HG02642 (cell line): ENCODE data around the gene VAT1.
"Not testable (repeated sequence)": the region's sequence is repeated elsewhere in the genome, so short reads cannot be mapped to it uniquely, and the experiment has no call there.

Experiments
- ATAC-seq: cut with Tn5 transposase; IDR thresholded peaks from one replicate; pipeline ENCODE4 v1.9.1; 2021; ENCODE audit warnings: mild to moderate bottlenecking; ENCODE audit not compliant: unreplicated experiment, poor library complexity

The VAT1 gene

GRCh38 chr17:43011728-43012472 lies 10.3 kb downstream of the VAT1 start:
- ATAC-seq: no peak

GRCh38 chr17:43010667-43011308 lies 11.4 kb downstream of the VAT1 start:
- no peak for ATAC-seq

GRCh38 chr17:43006639-43007551 lies 15.3 kb downstream of the VAT1 start, which contains the start of gene IFI35:
IFI35 (plus strand) TSS chr17:43006784; CDS start chr17:43006948, 164 bp downstream.
- peak; percentile 88 for ATAC-seq

GRCh38 chr17:43003542-43004172 lies 18.5 kb downstream of the VAT1 start:
- ATAC-seq: no peak

- not testable (repeated sequence) for ATAC-seq
Measured at GRCh38 chr17:43000894-43001293, 21.3 kb downstream of the VAT1 start.

GRCh38 chr17:42999003-42999525 lies 23.1 kb downstream of the VAT1 start:
- ATAC-seq: no peak

- ATAC-seq: peak; percentile 91
Measured at GRCh38 chr17:42997984-42998938, 23.9 kb downstream of the VAT1 start, which contains the start of gene RPL27. RPL27 (plus strand) TSS chr17:42998419; CDS start chr17:42998751, 332 bp downstream.

- no peak for ATAC-seq
Measured at GRCh38 chr17:42997390-42997983, 24.7 kb downstream of the VAT1 start.

- not testable (repeated sequence) for ATAC-seq
Measured at GRCh38 chr17:42993913-42994312, 28.3 kb downstream of the VAT1 start.

GRCh38 chr17:42992872-42993271 lies 29.3 kb downstream of the VAT1 start:
- ATAC-seq: no peak

GRCh38 chr17:42991471-42991870 lies 30.7 kb downstream of the VAT1 start:
- ATAC-seq: no peak

GRCh38 chr17:42989726-42990652 lies 32.2 kb downstream of the VAT1 start:
- no peak for ATAC-seq

GRCh38 chr17:42989141-42989540 lies 33.0 kb downstream of the VAT1 start:
- ATAC-seq: no peak

GRCh38 chr17:42985225-42985624 lies 37.0 kb downstream of the VAT1 start:
- ATAC-seq: no peak

GRCh38 chr17:42982266-42982665 lies 39.9 kb downstream of the VAT1 start:
- no peak for ATAC-seq

GRCh38 chr17:42980766-42981397 lies 41.3 kb downstream of the VAT1 start:
- peak; percentile 52 for ATAC-seq

- ATAC-seq: peak; percentile 84
Measured at GRCh38 chr17:42980274-42980765, 41.9 kb downstream of the VAT1 start, which contains the start of gene RUNDC1. RUNDC1 (plus strand) TSS chr17:42980565; CDS start chr17:42980577, 12 bp downstream.
